ENCODE results near the gene PLCXD3. TPM values are rescaled to one million over a fixed set of nuclear protein-coding genes. Genes with fewer than 3 reads are reported as not detected.

Gene PLCXD3
- polyA plus RNA-seq, 1 donor (not counting 4 experiments of a cell fraction or from before 2014, with no cell fraction given), result not detected

DNA sequence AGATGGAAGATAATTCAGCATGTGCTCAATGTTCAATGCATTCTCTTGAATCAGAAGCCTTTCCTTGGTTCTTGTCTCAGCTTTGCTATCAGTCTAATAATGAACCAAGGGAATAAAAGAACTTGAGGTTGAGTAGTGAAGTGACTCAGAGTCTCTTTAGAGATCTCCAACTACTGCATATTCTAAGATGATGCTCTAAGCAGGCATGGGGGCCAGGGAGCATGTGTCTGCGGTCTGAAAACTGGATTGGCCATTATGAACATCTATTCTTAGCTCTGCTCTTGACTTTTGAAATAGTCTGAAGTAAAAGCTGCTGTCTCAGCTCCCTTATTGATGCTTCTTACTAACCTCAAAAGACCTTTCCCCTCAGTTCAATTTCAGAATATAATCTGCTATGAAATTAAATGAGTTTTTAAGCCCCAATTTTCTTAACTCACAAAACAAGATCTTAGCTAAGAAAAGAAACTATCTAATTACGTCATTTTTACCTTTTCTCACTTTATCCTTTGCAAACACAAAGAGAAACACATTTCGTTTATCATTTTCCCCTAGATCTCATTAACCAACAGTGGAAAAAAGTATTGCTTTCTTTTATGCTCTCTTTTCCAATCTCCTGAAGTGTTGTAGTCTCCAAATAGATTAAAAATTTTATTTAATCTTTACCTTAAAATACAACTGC, 44.8 kb downstream of the PLCXD3 start:
- no peaks in the 10 kb centered on the region for H3K36me3 ChIP-seq (ENCODE audit: control insufficient read depth in 2 of 2, extremely low read depth in 1 of 2, insufficient read depth in 2 of 2, low read length in 2 of 2)
- H3K9me1 ChIP-seq (ENCODE audit: control insufficient read depth, extremely low read depth, insufficient read depth, low read length), result no peaks in the 10 kb centered on the region
- FAIRE-seq (no peak), DNase-seq (ENCODE audit: low read depth, low spot score) (no peak)
- dilution Hi-C loops (cut with MboI; ENCODE audit: extremely low pct_ligation_motif_present, low sequenced_read_pairs), result no loop called here
- H4K20me1 ChIP-seq (ENCODE audit: control insufficient read depth, extremely low read depth, insufficient read depth, low read length), result no peaks in the 10 kb centered on the region
- H3K4me2 ChIP-seq (ENCODE audit: control insufficient read depth, extremely low read depth, insufficient read depth, low read depth, low read length), result no peak overlapping the region
- no peak for TF ChIP-seq EZH2 (IDR thresholded peaks at IDR 0.05; ENCODE audit: low read length)
- TF ChIP-seq, protein P1, sequence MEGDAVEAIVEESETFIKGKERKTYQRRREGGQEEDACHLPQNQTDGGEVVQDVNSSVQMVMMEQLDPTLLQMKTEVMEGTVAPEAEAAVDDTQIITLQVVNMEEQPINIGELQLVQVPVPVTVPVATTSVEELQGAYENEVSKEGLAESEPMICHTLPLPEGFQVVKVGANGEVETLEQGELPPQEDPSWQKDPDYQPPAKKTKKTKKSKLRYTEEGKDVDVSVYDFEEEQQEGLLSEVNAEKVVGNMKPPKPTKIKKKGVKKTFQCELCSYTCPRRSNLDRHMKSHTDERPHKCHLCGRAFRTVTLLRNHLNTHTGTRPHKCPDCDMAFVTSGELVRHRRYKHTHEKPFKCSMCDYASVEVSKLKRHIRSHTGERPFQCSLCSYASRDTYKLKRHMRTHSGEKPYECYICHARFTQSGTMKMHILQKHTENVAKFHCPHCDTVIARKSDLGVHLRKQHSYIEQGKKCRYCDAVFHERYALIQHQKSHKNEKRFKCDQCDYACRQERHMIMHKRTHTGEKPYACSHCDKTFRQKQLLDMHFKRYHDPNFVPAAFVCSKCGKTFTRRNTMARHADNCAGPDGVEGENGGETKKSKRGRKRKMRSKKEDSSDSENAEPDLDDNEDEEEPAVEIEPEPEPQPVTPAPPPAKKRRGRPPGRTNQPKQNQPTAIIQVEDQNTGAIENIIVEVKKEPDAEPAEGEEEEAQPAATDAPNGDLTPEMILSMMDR (optimal IDR thresholded peaks at IDR 0.05 in 1 of 3, IDR thresholded peaks at IDR 0.05 in 1 of 3, conservative IDR thresholded peaks at IDR 0.05 in 1 of 3; ENCODE audit: extremely low read depth in 1 of 3, insufficient read depth in 2 of 3, low read length in 3 of 3), result no peak
- no peaks in the 10 kb centered on the region for H3K9me3 ChIP-seq (ENCODE audit: control insufficient read depth, low read depth, low read length)
- H3K79me2 ChIP-seq (ENCODE audit: control insufficient read depth, insufficient read depth, low read length), result no peaks in the 10 kb centered on the region
- H3K4me1 ChIP-seq (ENCODE audit: control insufficient read depth, extremely low read depth, insufficient read depth, low read length), result no peaks in the 10 kb centered on the region
- no peak overlapping the region for H3K9ac ChIP-seq (ENCODE audit: control insufficient read depth, extremely low read depth, insufficient read depth, low read length)
- no peaks in the 10 kb centered on the region for H3K27me3 ChIP-seq (ENCODE audit: control insufficient read depth, extremely low read depth, insufficient read depth, low read length)
- H2AFZ ChIP-seq (ENCODE audit: control insufficient read depth, low read length), result no peak overlapping the region
- no peak overlapping the region for H3K4me3 ChIP-seq (ENCODE audit: control insufficient read depth in 2 of 3, extremely low read depth in 1 of 3, insufficient read depth in 2 of 3, low read depth in 1 of 3, low read length in 3 of 3)
- no peak overlapping the region for H3K27ac ChIP-seq (ENCODE audit: control insufficient read depth, insufficient read depth, low read length)

DNA sequence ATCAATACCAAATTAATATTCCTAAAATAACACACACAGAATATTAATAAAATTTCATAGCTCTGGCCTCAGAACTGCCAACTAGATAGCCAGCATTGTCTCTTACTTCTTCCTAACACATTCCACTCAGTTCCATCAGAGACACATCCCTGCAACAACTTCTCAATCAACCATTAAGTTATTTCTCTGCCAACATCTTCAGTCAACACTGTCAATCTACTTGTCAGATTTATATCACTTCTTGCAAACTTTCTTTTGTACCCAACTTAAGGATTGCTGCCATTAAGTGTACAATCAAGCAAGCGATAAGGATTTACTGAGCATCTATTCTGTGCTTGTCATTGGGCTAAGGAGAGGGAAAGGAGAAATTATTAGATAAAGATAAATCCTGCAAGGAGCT, 50.8 kb downstream of the PLCXD3 start:
- no peak overlapping the region for H3K4me3 ChIP-seq (ENCODE audit: control insufficient read depth in 2 of 3, extremely low read depth in 1 of 3, insufficient read depth in 2 of 3, low read depth in 1 of 3, low read length in 3 of 3)

More for the DNA sequence above, 50.8 kb downstream of the PLCXD3 start:
- Histone ChIP-seq H3K4me2 (ENCODE audit: control insufficient read depth, extremely low read depth, insufficient read depth, low read depth, low read length) (no peak overlapping the region), H3K27me3 (ENCODE audit: control insufficient read depth, extremely low read depth, insufficient read depth, low read length) (no peaks in the 10 kb centered on the region), H3K9me3 (ENCODE audit: control insufficient read depth, low read depth, low read length) (no peaks in the 10 kb centered on the region), H3K79me2 (ENCODE audit: control insufficient read depth, insufficient read depth, low read length) (no peaks in the 10 kb centered on the region), H4K20me1 (ENCODE audit: control insufficient read depth, extremely low read depth, insufficient read depth, low read length) (no peaks in the 10 kb centered on the region), H3K27ac (ENCODE audit: control insufficient read depth, insufficient read depth, low read length) (no peak overlapping the region), H3K9ac (ENCODE audit: control insufficient read depth, extremely low read depth, insufficient read depth, low read length) (no peak overlapping the region), H2AFZ (ENCODE audit: control insufficient read depth, low read length) (no peak overlapping the region), H3K4me1 (ENCODE audit: control insufficient read depth, extremely low read depth, insufficient read depth, low read length) (no peaks in the 10 kb centered on the region), H3K36me3 (ENCODE audit: control insufficient read depth in 2 of 2, extremely low read depth in 1 of 2, insufficient read depth in 2 of 2, low read length in 2 of 2) (no peaks in the 10 kb centered on the region), H3K9me1 (ENCODE audit: control insufficient read depth, extremely low read depth, insufficient read depth, low read length) (no peaks in the 10 kb centered on the region)
- dilution Hi-C loops (cut with MboI; ENCODE audit: extremely low pct_ligation_motif_present, low sequenced_read_pairs), result no loop called here
- FAIRE-seq (no peak), DNase-seq (ENCODE audit: low read depth, low spot score) (no peak)
- TF ChIP-seq, protein P1 (optimal IDR thresholded peaks at IDR 0.05 in 1 of 3, IDR thresholded peaks at IDR 0.05 in 1 of 3, conservative IDR thresholded peaks at IDR 0.05 in 1 of 3; ENCODE audit: extremely low read depth in 1 of 3, insufficient read depth in 2 of 3, low read length in 3 of 3), result no peak
- TF ChIP-seq EZH2 (IDR thresholded peaks at IDR 0.05; ENCODE audit: low read length), result no peak
